Measurements from ENCODE around the gene ARPC5.
A peak's percentile ranks its signal among the peaks of the same experiment; 100 is the strongest.
"Not testable (repeated sequence)": the region's sequence is repeated elsewhere in the genome, so short reads cannot be mapped to it uniquely, and the experiment has no call there.

The ARPC5 gene

GRCh38 chr1:183646776-183647175, 11.2 kb upstream of the ARPC5 start:
- no peak for DNase-seq (ENCODE audit: low read depth in 3 of 3, low spot score in 1 of 3)

- DNase-seq (ENCODE audit: low read depth in 3 of 3, low spot score in 1 of 3) = no peak
These were observed 9.9 kb upstream of the ARPC5 start for GRCh38 chr1:183645531-183645930.

GRCh38 chr1:183642166-183642565, 6.6 kb upstream of the ARPC5 start:
- DNase-seq (ENCODE audit: low read depth in 3 of 3, low spot score in 1 of 3) = no peak

GRCh38 chr1:183640193-183640592, 4.6 kb upstream of the ARPC5 start:
- no peak for DNase-seq (ENCODE audit: low read depth in 3 of 3, low spot score in 1 of 3)

- DNase-seq (ENCODE audit: low read depth in 3 of 3, low spot score in 1 of 3) = no peak
These were observed 3.2 kb upstream of the ARPC5 start for GRCh38 chr1:183638649-183639387.

- no peak for DNase-seq (ENCODE audit: low read depth in 3 of 3, low spot score in 1 of 3)
These were observed 1.2 kb upstream of the ARPC5 start for GRCh38 chr1:183636783-183637182.

GRCh38 chr1:183636334-183636682, 725 bp upstream of the ARPC5 start:
- DNase-seq (ENCODE audit: low read depth in 3 of 3, low spot score in 1 of 3) = peak in 1 of 3 donors; percentile 8

GRCh38 chr1:183635099-183635605, 431 bp downstream of the ARPC5 start:
- peak in 1 of 3 donors; percentile 5 for DNase-seq (ENCODE audit: low read depth in 3 of 3, low spot score in 1 of 3)

- no peak for DNase-seq (ENCODE audit: low read depth in 3 of 3, low spot score in 1 of 3)
These were observed 1.0 kb downstream of the ARPC5 start for GRCh38 chr1:183634429-183635065.

GRCh38 chr1:183633676-183634343, 1.8 kb downstream of the ARPC5 start:
- DNase-seq (ENCODE audit: low read depth in 3 of 3, low spot score in 1 of 3) = no peak

GRCh38 chr1:183632964-183633363, 2.6 kb downstream of the ARPC5 start:
- no peak for DNase-seq (ENCODE audit: low read depth in 3 of 3, low spot score in 1 of 3)

- DNase-seq (ENCODE audit: low read depth in 3 of 3, low spot score in 1 of 3) = no peak
These were observed 3.5 kb downstream of the ARPC5 start for GRCh38 chr1:183632114-183632513.

- DNase-seq (ENCODE audit: low read depth in 3 of 3, low spot score in 1 of 3) = no peak
These were observed 4.8 kb downstream of the ARPC5 start for GRCh38 chr1:183630748-183631147.

GRCh38 chr1:183628537-183628936, 7.0 kb downstream of the ARPC5 start:
- no peak for DNase-seq (ENCODE audit: low read depth in 3 of 3, low spot score in 1 of 3)

- DNase-seq (ENCODE audit: low read depth in 3 of 3, low spot score in 1 of 3) = not testable (repeated sequence)
These were observed 9.3 kb downstream of the ARPC5 start for GRCh38 chr1:183626236-183626635.

GRCh38 chr1:183622884-183623785, 12.4 kb downstream of the ARPC5 start:
- peak in 2 of 3 donors; percentile 2 to 12 for DNase-seq (ENCODE audit: low read depth in 3 of 3, low spot score in 1 of 3)

- no peak for DNase-seq (ENCODE audit: low read depth in 3 of 3, low spot score in 1 of 3)
These were observed 13.6 kb downstream of the ARPC5 start for GRCh38 chr1:183622013-183622412.

- no peak for DNase-seq (ENCODE audit: low read depth in 3 of 3, low spot score in 1 of 3)
These were observed 15.3 kb downstream of the ARPC5 start for GRCh38 chr1:183620311-183620710.

- no peak for DNase-seq (ENCODE audit: low read depth in 3 of 3, low spot score in 1 of 3)
These were observed 15.8 kb downstream of the ARPC5 start for GRCh38 chr1:183619781-183620180.

GRCh38 chr1:183618202-183618601, 17.4 kb downstream of the ARPC5 start:
- not testable (repeated sequence) for DNase-seq (ENCODE audit: low read depth in 3 of 3, low spot score in 1 of 3)

GRCh38 chr1:183612975-183613374, 22.6 kb downstream of the ARPC5 start:
- DNase-seq (ENCODE audit: low read depth in 3 of 3, low spot score in 1 of 3) = not testable (repeated sequence)

All from stimulated activated CD4-positive, alpha-beta T cell treated with anti-CD3 and anti-CD28 coated beads, TNF-alpha, amount 100 ng/mL, for 1 hour (primary cell).